ENCODE results near the gene DSPP. TPM values are rescaled to one million over a fixed set of nuclear protein-coding genes. Genes with fewer than 3 reads are reported as not detected.

Gene DSPP
- total RNA-seq, 1 experiment from 2014 or later, result not detected

GRCh38 chr4:87616268-87616667 is 7.9 kb downstream of the DSPP start:
- no peak overlapping the region for H3K4me2 ChIP-seq (ENCODE audit: insufficient read depth, insufficient read length, low read length)
- no peak overlapping the region for H2AFZ ChIP-seq (ENCODE audit: low read length)
- DNase-seq, result no peak
- H3K79me1 ChIP-seq (ENCODE audit: insufficient read depth, low read depth, low read length, poor library complexity, severe bottlenecking), result no peaks in the 10 kb centered on the region
- no peak overlapping the region for H3K23ac ChIP-seq (ENCODE audit: insufficient read length, low read depth, low read length)
- H3T11ph ChIP-seq (ENCODE audit: low read length), result no peak overlapping the region
- H2BK12ac ChIP-seq (ENCODE audit: insufficient read length, low read depth, low read length), result no peak overlapping the region
- whole genome bisulfite sequencing (ENCODE audit: extremely low coverage, insufficient read length, low lambda C conversion rate), result no CpG with 5 or more reads among the region's 9 CpGs
- Mint-ChIP-seq H3K36me3 (ENCODE audit: insufficient read depth in 1 of 3, low read depth in 3 of 3) (no peaks in the 10 kb centered on the region), H3K4me3 (no peak overlapping the region), H3K27me3 (ENCODE audit: low read depth) (no peaks in the 10 kb centered on the region; the same call in 1 of the 2 replicates), H3K4me1 (peaks cover 0 to 4% of the 10 kb centered on the region in 2 experiments; a peak in 1 of 4 replicates), H3K27ac (no peak overlapping the region), H3K9me3 (no peaks in the 10 kb centered on the region)
- H3K9ac ChIP-seq (ENCODE audit: extremely low read depth, insufficient read length, low read length), result no peak overlapping the region
- H2BK120ac ChIP-seq (ENCODE audit: low read depth, low read length, poor library complexity, severe bottlenecking), result no peak overlapping the region
- H3K14ac ChIP-seq (ENCODE audit: insufficient read depth, low read length), result no peak overlapping the region
- H2BK20ac ChIP-seq (ENCODE audit: low read depth, low read length, poor library complexity, severe bottlenecking), result no peak overlapping the region
- no peak overlapping the region for H3K4ac ChIP-seq (ENCODE audit: low read depth, low read length)
- no peak overlapping the region for H4K91ac ChIP-seq (ENCODE audit: insufficient read length, low read depth, low read length)
- no peak overlapping the region for H3K27ac ChIP-seq (ENCODE audit: insufficient read length, low read depth, low read length)
- TF ChIP-seq, protein P1, sequence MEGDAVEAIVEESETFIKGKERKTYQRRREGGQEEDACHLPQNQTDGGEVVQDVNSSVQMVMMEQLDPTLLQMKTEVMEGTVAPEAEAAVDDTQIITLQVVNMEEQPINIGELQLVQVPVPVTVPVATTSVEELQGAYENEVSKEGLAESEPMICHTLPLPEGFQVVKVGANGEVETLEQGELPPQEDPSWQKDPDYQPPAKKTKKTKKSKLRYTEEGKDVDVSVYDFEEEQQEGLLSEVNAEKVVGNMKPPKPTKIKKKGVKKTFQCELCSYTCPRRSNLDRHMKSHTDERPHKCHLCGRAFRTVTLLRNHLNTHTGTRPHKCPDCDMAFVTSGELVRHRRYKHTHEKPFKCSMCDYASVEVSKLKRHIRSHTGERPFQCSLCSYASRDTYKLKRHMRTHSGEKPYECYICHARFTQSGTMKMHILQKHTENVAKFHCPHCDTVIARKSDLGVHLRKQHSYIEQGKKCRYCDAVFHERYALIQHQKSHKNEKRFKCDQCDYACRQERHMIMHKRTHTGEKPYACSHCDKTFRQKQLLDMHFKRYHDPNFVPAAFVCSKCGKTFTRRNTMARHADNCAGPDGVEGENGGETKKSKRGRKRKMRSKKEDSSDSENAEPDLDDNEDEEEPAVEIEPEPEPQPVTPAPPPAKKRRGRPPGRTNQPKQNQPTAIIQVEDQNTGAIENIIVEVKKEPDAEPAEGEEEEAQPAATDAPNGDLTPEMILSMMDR (conservative IDR thresholded peaks at IDR 0.05), result no peak
- no peaks in the 10 kb centered on the region for H3K9me3 ChIP-seq (ENCODE audit: control insufficient read depth, low read depth, low read length)
- no peak overlapping the region for H4K8ac ChIP-seq (replicated peaks; ENCODE audit: insufficient read length, low read depth, low read length)
- H4K5ac ChIP-seq (ENCODE audit: insufficient read length, low read depth, low read length), result no peak overlapping the region
- H3K4me1 ChIP-seq (ENCODE audit: insufficient read depth, low read length), result no peaks in the 10 kb centered on the region
- no peak overlapping the region for H2BK15ac ChIP-seq (ENCODE audit: low read depth, low read length)
- H3K56ac ChIP-seq (ENCODE audit: insufficient read length, low read depth, low read length), result no peak overlapping the region
- H2BK5ac ChIP-seq (ENCODE audit: insufficient read length, low read length), result no peak overlapping the region
- no peaks in the 10 kb centered on the region for H3K23me2 ChIP-seq (ENCODE audit: insufficient read length, low read depth, low read length, poor library complexity, severe bottlenecking)
- no peak overlapping the region for H2AK5ac ChIP-seq (ENCODE audit: insufficient read length, low read length)
- no peaks in the 10 kb centered on the region for H4K20me1 ChIP-seq (ENCODE audit: control insufficient read depth, insufficient read depth, insufficient read length)
- no peaks in the 10 kb centered on the region for H3K79me2 ChIP-seq (ENCODE audit: insufficient read depth, low read length)
- H3K27me3 ChIP-seq (ENCODE audit: insufficient read depth, low read length), result no peaks in the 10 kb centered on the region
- no peak overlapping the region for H3K18ac ChIP-seq (ENCODE audit: insufficient read length, low read depth, low read length)
